SIG-M5 treated with dmso at 0.1 percent for 504 hours (cell line): ENCODE measurements around the gene IL6ST.
"Not testable (repeated sequence)": the region's sequence is repeated elsewhere in the genome, so short reads cannot be mapped to it uniquely, and the experiment has no call there.

Experiments used
- DNase-seq: peaks from one replicate; lab custom pipeline; 2025; ENCODE audit not compliant: unreplicated experiment; lab: John Stamatoyannopoulos, UW

Gene IL6ST

DNA sequence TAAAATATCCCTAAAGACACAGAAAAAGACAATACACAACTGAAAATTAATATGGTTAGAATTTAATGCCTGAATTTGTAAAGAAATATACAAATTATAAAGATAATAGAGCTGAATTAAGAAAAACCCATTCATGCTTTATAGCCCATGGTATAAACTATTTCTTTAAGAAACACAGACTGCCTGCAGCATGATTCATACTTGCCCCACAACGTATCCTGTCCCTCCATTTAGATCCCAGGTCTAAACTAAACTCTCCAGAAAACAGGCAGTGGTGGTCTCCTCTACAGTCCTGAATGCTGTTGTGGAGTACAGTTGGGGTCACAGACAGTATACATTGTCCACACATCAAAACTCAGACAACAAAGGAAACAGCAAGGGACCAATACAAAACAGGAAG lies 24.8 kb downstream of the IL6ST start:
- DNase-seq: no peak

DNA sequence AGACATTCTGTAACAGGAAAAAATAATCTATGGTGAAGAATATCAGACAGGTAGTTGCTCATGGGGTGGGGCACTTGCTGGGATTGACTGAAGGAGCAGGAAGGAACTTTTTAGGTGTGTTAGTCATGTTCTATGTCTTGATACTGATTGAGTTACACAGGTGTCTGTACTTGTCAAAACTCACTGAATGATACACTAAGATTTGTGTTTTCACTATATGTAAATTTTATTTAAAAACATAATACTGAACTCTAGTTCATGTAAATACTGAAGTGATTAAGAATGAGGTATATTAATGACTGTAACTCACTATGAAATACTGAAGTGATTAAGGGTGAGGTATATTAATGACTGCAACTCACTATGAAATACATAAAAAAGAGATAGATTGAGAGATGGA lies 28.5 kb downstream of the IL6ST start:
- DNase-seq: no peak

DNA sequence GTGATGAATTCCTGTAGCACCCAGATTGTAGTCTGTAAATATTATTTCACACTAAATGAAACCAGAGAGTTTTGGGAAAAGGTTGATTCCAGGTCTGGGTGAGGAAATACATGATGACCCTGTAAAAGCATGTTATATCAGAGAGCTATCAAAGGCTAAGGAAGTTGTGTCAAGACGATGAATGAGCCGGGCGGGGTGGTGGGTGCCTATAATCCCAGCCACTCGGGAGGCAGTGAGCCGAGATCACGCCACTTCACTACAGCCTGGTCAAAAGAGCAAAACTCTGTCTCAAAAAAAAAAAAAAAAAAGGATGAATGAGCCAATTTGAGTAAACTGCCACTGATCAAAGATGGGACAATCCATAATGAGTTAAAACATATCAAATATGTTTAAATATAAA lies 29.2 kb downstream of the IL6ST start:
- DNase-seq: no peak

DNA sequence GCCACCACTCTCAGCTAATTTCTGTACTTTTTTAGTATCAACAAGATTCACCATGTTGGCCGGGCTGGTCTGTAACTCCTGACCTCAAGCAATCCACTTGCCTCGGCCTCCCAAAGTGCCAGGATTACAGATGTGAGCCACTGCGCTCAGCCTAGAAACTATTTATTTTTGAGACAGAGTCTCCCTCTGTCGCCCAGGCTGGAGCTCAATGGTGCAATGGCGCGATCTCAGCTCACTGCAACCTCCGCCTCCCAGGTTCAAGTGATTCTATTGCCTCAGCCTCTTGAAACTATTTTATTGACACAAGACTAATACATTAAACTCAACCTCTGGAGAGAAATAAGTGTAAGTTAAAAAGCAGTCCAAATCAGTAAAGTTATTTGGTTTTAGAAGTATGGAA lies 34.0 kb downstream of the IL6ST start:
- DNase-seq: no peak

DNA sequence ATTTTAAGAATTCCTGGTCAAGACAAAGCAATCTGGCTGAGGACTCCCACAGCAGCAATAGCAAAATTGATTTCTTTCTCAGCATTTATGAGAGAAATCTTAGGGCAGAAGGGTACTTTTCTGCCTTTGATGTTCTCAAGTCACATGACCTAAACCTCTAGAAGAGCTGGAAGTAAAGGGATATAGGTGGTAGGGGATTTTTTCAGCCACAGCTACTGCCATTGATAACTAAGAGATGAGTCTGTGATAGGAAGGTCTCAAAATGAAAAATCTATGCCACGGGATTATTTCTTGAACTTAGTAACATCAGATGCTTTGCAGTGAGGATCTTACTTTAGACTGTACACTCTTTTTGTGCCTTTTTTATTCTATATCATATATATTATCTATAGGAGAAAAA lies 35.6 kb downstream of the IL6ST start:
- DNase-seq: no peak

DNA sequence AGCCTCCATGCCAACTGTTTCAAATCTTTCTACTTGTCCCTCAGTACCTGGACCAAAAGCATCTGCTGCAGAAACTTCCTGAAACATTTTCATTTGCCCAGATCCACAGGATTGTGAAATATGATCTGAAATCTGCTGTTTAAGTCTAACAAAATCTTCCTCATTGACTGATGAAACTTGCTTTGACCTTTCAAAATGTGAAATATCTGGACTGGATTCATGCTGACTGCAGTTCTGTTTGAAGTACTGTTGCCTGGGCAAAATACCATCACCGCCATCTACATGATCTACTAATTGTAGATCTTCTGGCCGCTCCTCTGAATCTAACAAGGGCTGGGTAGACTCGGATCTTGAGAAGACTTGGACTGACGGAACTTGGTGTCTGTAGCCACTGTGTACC lies 53.6 kb downstream of the IL6ST start:
- not testable (repeated sequence) for DNase-seq

DNA sequence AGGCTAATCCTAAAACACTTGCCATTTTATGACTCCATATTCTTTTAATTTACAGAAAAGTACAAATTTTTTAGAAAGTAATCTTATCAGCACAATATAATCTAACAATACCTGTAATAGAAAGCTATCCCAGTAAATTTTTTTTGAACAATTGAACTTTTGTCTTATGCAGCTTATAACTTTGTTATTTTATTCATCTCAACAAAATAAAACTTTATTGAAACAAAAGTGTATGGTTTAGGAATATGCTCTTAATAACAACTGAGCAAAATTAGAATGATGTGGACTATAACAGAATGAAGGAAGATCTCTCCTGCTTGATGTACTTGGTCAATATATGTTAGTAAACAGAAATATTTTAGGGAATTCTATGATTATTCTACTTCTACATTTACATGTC lies 57.2 kb downstream of the IL6ST start:
- DNase-seq: not testable (repeated sequence)

DNA sequence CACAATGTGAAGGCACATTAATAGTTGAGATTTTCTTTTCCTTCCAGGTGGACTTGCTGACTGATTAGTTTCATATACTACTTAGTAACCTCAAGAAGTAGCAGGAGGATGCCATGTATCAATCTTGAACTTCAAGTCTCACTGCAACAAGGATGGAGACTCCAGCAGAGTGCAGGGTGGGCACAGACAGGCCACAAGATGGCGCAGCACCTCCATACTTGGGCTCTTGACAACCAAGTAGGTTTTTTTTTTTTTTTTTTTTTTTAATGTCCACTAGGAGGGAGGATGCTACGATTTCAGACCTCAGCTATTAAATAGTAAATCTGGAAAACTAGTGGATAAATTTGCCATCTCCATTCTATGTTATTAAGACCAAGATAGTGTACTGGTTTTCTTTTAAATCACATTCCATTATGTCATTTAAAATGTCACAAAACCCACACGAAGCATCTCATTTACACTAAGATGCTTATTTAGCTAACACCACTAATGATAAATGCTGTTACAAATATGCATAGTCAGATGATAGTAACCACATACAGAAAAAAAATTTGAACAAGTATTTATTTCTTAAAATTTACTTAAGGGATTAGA lies 58.6 kb downstream of the IL6ST start:
- DNase-seq: peak; percentile 70

DNA sequence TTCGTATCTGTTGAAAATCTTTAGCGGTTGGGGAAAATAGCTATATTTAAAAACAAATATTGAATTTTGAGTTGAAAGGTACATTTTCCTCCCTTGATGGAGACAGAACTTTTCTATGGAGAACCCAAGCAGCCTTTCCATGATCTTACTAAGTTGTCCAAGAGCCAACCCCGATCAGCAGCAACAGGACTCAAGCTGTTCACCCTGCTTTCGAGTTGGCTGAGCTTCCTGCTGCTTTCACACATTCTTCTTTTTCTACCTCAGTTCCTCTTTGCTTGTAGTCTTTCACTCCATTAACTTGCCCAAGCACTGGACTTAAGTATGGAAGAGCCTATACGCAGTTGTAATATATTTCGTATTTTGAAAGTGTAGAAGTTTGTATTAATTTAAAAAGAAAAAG lies 59.4 kb downstream of the IL6ST start:
- no peak for DNase-seq

DNA sequence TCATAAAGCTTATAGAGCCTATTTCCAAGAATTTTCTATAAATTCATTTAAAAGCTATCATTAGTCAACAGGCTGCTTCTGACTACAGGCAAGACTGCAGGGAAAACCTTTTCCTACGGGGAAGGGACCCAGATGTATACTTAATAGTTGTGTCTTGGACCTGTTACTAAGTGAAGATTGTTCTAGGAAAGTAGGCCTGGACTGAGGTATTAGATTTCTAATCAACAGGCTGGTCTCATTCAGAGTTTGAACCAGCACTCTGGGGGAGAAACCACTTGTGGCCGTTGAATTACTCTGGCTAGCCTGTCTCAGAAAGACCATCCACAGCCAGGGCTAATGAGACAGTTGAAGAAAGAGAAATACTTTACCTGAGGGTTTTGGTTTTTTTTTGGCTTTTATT lies 60.0 kb downstream of the IL6ST start:
- DNase-seq: no peak

DNA sequence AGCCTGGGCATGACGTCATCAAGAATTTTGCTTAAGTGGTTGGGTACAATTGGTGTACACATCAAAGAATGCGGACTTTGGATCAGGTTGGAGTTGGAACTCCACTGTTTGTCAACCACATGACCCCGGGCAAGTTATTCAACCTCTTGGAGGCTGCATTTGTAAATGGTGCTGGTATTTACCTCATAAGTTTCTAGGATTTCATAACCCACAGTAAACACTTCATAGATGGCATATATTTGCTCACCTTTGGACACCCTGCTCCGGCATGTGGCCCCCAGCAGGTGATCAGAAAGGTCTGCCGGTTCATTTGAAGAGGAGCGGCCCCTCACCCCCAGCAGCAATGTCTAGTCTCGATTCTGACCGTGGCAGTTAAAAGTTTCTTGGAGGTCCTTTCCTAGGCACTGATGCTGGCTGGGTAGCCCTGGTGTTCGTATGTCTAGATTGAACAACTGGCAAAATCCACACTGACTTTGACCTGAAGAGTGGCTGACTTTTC lies 60.6 kb downstream of the IL6ST start:
- DNase-seq: peak; percentile 63

DNA sequence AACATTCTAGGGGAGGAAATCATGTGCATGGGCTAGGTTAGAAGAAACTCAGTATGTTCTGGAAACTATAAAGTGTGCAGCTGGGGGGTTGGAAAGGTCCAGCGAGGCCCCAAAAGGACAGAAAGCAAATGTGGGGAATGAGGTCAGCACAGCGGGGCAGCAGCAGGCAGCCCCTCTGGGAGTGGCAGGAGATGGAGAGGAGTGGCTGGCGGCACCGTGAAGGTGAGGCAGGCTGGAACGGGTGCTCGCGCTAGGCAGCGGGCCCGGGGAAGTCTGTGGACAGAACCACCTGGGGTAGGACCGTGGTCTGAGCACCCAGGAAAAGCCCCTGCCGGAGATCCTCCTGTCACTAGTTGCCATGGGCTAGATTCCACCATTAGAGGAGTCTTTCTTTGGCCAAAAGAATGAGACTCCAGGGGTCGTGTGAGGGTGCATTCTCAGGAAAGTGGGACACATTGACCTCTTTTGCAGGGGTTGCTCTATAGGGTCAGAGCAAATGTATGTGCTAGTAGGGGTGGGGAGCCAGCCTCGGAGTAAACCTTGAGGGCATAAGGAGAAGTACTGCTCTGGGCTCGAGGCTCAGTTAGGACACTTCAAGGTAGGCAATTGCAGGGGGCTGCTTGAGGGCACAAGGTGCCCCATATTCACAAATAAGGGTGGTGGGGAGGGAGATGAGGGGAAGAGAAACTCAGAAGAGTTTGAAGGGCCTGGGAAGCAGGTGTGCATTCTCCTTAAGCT lies 61.2 kb downstream of the IL6ST start:
- no peak for DNase-seq

DNA sequence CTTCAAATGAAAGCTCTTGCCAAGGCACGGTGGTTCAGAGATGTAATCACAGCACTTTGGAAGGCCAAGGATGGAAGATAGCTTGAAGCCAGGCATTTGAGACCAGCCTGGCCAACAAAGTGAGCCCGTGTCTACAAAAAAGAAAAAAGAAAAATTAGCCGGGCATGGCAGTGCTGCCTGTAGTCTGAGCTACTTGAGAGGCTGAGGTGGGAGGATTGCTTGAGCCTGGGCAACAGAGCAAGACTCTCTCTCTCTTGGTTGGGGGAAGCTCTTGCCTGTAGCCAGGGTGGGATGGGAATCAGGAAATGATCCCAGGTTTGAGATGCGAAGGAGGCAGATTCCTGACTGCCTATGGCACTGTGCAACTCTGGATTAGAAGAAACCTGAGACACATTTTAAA lies 62.1 kb downstream of the IL6ST start:
- DNase-seq: no peak

DNA sequence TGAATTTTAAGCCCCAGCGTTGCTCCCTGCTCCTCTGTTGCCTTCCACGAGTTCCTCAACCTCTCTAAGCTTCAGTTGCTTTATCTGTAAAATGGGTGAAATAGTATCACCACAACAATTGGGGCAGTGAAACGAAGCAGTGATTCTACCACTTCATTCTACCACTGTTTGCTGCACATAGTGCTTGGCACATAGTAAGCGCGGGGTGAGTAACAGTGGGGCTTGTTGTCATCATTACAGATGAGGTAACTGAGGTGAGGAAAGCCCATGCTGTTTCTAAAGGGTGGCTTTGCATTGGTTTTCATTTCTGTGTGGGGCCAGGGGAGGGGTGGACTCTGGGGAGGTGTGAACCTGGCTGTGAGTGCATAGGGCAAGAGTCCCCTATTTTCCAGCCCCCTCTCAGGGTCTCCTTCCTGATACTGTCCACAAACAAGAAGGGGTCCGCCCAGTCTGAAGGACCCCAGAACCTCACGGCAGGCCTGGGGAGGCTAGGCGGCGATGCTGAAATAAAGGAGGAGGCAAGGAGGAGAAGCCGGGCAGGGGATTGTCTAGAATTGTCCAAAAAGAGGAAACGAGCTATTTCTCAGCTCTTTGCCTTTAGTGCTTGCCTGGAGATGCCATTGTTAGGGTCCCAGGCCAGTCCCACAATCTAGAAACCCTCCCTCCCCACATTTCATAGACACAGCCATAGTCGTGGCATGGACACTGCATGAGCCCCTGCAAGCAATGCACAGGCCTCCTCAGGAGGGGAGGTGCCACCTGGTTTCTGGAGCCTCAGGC lies 65.6 kb downstream of the IL6ST start:
- DNase-seq: peak; percentile 54

DNA sequence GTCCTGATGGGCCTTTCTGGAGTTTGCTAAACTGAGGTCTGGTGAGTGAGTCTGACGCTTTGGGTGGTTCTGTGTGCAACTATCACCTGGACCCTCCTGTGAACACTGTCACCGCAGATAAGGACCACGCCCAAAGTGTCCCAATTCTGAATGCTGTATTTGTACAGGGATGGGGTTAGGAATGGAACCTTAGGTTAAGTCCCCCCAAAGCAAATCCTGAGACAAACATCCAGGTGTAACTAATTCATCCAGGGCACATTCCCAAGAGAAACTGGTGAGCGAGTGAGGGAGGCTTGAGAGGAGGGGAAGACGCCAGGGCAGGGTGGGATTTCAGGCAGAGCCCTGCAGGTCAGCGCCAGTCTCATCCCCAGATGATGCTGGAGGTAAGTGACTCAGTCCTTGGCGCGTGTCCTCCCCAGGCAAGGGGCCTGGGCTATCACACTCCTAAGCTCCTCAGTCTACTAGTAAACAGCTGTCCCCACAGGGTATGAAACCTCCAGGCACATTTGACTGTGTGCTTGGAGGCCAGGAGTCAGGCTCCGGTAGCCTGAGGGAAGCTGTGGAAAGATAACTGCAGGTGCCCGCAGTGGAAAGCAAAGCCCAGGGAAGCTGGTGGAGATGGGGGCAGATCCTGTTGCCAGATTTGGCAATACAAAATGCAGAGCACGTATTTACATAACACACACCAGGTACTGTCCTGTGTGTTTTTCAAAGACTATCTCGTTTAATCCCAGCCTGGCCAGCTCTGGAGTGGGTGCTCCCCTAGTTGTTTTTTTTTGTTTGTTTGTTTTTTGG lies 66.7 kb downstream of the IL6ST start:
- DNase-seq: no peak

DNA sequence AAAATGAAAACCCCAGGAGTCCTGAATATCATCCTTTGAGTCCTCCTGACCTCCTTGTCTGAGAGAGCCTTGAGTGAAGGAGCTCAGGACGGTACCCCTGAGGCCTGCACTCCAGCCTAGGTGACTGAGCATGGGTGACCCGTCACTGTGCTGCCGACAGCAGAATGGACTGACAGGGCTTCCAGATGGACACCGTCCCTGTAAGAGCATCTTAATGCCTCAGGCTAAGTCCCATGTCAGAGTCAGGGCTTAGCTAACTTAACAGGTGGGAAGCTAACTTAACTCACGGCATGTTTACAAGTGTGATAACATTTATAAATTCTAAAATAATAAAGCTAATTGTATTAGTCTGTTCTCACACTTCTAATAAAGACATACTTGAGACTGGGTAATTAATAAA lies 68.3 kb downstream of the IL6ST start:
- DNase-seq: no peak

DNA sequence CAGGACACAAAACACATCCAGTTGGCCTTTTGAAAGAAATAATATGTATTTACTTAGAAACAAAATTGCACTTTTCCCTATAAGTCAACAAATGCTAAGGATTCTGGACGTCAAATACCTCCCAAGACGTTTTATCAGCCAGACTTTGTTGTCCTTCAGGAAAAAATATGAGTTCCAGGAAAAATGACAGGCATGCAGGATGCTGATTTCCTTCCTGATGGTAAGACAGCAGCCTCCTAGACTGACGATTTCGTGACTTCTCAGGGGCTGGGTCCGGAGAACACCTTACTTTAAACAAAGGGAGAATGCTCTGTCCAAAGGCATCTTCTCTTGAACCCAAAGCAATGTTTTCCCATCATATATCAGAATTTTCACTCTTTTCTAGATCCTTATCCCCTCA lies 69.1 kb downstream of the IL6ST start:
- no peak for DNase-seq

DNA sequence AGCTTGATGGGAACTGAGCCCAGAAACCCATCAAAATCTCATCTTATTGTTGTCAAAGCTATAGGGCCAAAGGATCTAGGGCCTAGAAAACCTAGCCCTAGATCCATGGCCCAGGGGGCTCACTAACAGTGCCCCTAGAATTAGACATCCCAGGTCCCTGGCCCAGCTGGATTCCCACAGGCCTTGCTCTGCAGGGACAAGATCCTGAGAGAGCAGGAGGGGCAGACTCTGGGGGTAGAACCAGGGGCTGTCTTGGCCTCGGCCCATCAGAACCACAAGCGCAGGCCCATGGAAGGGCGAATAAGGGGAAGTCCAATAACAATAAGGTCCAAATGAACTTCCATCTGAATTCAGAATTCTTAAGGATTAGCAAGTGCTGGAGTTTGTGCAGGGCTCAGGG lies 69.6 kb downstream of the IL6ST start:
- no peak for DNase-seq

DNA sequence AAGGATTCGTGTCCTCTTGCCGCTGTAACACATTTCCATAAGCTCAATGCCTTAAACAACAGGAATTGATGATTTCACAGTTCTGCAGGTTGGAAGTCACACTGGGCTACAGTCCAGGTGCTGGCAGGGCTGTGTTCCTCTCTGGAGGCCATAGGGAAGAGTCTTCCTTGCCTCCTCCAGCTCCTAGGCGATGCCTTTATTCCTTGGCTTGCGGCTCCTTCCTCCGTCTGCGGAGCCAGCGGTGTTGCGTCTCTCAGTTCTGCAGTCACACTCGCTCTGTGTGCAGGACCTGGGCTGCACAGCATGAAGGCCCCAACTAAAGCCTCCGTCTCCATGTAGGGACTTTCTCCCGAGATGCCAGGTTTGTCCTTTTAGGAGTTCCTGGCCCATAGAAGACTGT lies 70.0 kb downstream of the IL6ST start:
- no peak for DNase-seq

DNA sequence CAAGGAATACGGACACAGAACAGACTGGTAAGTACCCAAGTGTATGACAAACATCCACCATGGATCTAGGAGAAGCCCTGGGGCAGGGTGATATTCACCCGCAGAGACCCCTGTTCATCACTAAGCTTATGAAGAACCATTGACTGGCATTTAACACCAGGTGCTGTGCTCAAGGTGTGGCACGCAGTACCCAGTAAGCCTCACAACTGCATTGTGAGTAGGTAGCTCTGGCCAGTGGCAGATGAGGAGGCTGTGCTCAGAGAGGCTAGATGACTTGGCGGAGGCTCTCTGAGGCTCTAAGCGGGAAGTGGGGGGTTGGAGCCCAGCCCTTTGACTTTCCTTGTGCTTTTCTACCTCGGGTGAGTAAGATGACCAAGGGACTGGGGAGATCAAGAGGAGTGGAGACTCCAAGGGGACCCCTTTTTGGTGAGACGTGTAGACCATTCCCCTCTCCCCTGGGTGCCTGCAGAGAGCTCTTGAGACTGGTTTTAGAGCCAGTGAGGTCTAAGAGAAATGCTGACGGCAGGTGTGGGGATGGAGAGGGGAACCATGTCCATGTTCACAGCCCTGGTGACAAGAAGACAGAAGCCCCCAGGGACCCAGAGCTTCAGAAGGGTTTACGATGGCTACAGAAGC lies 70.8 kb downstream of the IL6ST start:
- DNase-seq: no peak
